Epithelial cell of proximal tubule (primary cell): ENCODE results near the gene TNFAIP6. TPM values are rescaled to one million over a fixed set of nuclear protein-coding genes. Genes with fewer than 3 reads are reported as not detected.
A peak's percentile ranks its signal among the peaks of the same experiment; 100 is the strongest.
"Not testable (repeated sequence)": the region's sequence is repeated elsewhere in the genome, so short reads cannot be mapped to it uniquely, and the experiment has no call there.

Experiments
- DNase-seq: peaks from one replicate; pipeline ENCODE4 v3.0.0-alpha.2; 2011; ENCODE audit warnings: low read depth
- H3K4me3 ChIP-seq: 2 replicates; pipeline ENCODE4 v1.5.1; 2011; ENCODE audit warnings: low read depth, mild to moderate bottlenecking, low read length
- total RNA-seq: library from RNA; depleted of rRNA; stranded (reverse); fragments of >200 nt; gene quantifications from 2 replicates; pipeline ENCODE4 v1.2.3, GENCODE V29; 2015
- TF ChIP-seq, protein P1 (sequence below): conservative IDR thresholded peaks from 2 replicates; pipeline ENCODE4 v1.5.1; 2012; ENCODE audit warnings: low read depth, mild to moderate bottlenecking, low read length

TNFAIP6 gene
- total RNA-seq, 1 donor from 2014 or later, result 3.1 TPM

DNA sequence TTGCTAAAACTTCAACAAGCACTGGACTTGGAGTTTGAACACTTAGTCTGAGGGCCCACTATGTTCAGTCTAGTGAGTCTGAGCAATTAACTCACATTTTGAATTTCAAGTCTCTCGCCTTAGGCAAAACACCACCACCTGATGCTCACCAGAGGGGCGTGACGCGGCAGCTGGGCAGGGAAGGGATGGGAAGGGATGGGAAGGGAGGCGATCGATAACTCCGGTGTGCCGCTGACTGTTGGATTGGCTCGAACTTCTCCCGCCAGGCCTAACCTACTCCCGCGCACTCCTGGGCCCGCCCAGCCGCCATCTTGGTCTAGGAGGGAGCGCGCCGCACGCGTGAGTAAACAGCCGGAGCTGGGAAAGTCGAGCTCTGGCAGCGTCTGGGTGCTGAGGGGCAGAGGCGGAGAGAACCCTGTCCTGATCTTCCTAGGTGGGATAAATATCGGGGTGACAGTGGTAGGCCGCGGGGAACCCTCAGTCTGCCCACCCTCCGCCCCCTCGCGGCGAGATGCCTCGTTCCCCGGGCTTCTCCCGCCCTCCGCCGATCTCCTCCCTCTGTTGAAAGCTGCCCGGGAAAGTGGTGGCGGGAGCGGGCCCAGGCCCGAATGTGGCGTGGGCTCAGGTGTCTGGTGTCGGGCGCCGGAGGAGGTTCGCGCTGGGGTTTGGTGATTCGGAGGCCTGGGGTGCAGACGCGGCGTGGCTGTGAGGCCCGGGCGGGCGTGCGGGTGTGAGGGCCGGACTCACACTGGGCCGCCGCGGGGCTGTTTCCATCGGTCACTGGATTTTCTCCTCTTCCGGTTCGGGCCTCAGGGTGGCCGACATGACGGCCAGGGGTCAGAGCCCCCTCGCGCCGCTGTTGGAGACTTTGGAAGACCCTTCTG lies 52.5 kb downstream of the TNFAIP6 start, which contains the start of gene RIF1:
TSS of gene RIF1 (plus strand) at position 302 of the 884 bp plus-strand sequence. CDS start at position 824, 522 bp downstream.
- H3K4me3 ChIP-seq, result peak within 1 kb of the TSS; percentile 93
- TF ChIP-seq, protein P1, sequence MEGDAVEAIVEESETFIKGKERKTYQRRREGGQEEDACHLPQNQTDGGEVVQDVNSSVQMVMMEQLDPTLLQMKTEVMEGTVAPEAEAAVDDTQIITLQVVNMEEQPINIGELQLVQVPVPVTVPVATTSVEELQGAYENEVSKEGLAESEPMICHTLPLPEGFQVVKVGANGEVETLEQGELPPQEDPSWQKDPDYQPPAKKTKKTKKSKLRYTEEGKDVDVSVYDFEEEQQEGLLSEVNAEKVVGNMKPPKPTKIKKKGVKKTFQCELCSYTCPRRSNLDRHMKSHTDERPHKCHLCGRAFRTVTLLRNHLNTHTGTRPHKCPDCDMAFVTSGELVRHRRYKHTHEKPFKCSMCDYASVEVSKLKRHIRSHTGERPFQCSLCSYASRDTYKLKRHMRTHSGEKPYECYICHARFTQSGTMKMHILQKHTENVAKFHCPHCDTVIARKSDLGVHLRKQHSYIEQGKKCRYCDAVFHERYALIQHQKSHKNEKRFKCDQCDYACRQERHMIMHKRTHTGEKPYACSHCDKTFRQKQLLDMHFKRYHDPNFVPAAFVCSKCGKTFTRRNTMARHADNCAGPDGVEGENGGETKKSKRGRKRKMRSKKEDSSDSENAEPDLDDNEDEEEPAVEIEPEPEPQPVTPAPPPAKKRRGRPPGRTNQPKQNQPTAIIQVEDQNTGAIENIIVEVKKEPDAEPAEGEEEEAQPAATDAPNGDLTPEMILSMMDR, result peak; percentile 62
- peak; percentile 29 for DNase-seq

DNA sequence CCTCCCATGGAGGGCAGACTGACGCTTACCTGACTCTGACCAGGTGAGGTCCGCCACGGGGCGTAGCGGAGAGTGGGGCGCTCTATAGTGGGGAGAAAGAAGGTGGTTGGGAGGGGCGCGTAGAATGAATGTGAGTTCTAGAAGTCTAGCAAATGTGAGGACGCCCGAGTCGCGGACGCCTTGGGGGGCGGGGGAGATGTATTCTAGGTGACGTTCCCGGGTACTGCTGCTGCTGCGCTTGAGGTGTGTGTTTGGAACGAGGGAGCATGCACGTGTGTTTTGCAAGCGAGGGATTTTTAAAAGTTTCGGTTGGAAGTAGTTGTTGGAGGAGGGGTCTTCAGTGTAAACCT lies 53.1 kb downstream of the TNFAIP6 start:
- peak overlapping the region; percentile 93 for H3K4me3 ChIP-seq
- no peak for DNase-seq
- TF ChIP-seq, protein P1, result no peak

DNA sequence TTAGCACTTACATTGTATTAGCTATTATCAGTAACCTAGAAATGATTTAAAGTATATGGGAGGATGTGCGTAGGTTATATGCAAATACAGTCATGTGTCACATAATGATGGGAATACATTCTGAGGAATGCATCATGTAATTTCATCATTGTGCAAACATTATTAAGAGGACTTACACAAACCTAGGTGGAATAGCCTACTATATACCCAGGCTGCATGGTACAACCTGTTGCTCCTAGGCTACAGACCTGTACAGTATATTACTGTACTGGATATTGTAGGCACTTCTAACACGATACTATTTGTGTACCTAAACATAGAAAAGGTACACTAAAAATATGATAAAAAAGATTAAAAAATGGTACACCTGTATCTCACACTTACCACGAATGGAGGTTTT lies 60.3 kb downstream of the TNFAIP6 start:
- H3K4me3 ChIP-seq, result no peak overlapping the region
- TF ChIP-seq, protein P1, result no peak
- no peak for DNase-seq

DNA sequence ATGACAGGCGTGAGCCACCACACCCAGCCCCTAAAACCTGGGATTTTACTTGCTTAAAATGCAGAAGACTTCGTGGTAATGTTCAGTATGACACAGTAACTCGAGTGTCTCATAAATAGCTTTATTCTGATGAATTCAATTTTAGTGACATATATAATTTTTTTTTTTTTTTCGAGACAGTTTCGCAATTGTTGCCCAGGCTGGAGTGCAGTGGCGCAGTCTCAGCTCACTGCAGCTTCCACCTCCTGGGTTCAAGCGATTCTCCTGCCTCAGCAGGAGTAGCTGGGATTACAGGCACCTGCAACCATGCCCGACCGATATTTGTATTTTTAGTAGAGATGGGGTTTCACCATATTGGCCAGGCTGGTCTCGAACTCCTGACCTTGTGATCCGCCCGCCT lies 64.3 kb downstream of the TNFAIP6 start:
- H3K4me3 ChIP-seq, DNase-seq: not testable (repeated sequence)

DNA sequence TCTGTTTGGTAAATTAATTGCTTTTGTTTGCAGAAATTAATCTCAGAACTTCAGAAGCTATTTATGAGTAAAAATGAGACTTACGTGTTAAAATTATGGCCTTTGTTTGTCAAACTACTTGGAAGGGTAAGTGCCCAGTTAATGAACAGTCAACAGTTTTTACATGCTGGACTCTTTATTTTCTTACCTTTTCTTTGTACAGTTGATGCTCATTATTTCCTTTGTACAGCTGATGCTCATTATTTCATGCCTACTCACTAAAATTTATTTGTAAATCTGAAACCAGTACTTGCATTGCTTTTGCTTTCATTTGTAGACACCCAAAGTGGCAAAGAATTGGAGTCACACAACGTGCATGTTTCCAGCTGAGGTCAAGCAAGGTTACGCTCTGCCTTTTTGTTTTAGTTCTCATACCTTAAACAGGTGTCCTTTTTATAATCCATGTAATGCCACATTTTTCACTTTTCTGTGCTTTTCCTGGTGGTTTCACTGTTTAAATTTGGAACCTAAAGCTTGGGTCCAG lies 65.6 kb downstream of the TNFAIP6 start:
- TF ChIP-seq, protein P1, result no peak
- DNase-seq, result no peak
- no peak overlapping the region for H3K4me3 ChIP-seq

DNA sequence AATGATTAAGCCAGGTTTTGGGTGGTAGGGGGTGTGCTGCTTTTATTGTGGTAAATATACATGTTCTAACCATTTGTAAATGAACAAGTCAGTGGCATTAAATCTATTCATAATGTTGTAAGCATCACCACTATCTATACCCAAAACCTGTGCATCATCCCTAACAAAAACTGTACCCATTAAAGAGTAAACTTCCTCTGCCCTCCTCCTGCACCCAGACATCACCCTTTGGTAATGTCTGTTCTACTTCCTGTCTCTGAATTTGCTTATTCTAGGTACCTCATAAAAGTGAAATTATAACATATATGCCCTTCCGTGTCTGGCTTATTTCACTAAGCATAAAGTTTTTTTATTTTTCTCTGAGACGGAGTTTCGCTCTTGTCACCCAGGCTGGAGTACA lies 66.4 kb downstream of the TNFAIP6 start:
- TF ChIP-seq, protein P1, result no peak
- H3K4me3 ChIP-seq, result no peak overlapping the region
- no peak for DNase-seq

Other genes starting within 250 kb of the TNFAIP6 start
- gene RBM43, start 95.7 kb upstream of the TNFAIP6 start, total RNA-seq, result 0.87 and 0.98 TPM in 2 replicates
- gene NMI, start 67.9 kb upstream of the TNFAIP6 start, total RNA-seq, result 16.2 and 26.8 TPM in 2 replicates
- gene RIF1, start 52.3 kb downstream of the TNFAIP6 start, total RNA-seq, result 26.2 and 28.6 TPM in 2 replicates